IPS-11a (cell line): ENCODE results near the gene RERE.
"Not testable (repeated sequence)": the region's sequence is repeated elsewhere in the genome, so short reads cannot be mapped to it uniquely, and the experiment has no call there.

Experiments
- H3K4me3 ChIP-seq: one replicate; pipeline ENCODE4 v1.5.1; 2013; ENCODE audit warnings: low read depth, low read length, control low read depth

RERE gene

DNA sequence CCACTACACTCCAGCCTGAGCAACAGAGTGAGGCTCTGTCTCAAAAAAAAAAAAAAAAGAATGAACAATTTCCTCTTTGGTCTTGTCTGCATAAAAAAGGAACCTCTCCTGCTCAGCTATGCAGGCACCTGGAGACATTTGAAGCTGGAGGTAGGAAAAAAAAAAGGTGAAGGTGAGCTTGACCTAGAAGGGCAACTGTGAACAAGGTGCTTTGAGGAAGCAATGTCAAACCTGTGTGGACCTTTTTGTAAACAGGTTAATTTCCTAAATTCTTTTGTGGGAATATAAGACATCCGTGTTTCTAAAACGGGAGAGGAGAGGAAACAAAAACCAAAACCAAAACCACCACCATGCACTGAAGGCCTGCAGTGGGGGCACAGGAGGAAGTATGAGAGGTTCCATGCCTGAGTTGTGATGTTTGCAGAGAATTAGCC is 422.0 kb downstream of the RERE start:
- no peak overlapping the region for H3K4me3 ChIP-seq

DNA sequence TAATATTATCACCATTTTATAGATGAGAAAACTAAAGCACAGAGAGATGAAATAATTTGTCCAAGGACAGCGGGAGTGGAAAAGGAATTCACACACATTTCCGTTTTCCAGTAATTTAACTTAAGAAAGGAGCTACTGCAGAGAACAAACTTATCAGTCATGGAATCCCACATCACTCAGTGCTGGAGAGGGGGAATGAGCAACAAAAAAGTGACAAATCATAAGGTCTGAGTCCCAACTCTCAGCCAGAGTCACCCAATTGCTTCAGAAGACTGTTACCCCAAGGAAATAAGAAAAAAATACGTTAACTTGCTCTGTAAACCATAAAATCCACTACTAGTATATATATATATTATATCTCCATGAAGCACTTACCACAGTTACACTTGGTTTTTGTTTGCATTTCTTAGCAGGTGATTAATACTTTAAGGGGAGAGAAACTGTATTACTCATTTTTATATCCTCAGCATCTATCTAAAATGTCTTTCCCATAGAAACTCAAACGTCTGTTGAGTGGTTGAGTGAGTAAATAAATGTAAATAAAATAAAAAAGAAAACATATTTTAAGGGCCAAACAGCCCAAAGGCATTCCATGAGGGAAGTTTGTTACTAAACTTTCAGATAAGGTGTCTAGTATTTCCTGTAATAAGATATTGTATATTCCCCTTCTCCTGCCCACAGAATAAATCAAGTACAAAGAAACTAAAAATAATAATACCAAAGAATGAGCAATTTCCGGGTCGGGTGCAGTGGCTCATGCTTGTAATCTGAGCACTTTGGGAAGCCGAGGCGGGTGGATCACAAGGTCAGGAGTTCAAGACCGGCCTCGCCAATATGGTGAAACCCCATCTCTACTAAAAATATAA is 422.8 kb downstream of the RERE start:
- no peak overlapping the region for H3K4me3 ChIP-seq

DNA sequence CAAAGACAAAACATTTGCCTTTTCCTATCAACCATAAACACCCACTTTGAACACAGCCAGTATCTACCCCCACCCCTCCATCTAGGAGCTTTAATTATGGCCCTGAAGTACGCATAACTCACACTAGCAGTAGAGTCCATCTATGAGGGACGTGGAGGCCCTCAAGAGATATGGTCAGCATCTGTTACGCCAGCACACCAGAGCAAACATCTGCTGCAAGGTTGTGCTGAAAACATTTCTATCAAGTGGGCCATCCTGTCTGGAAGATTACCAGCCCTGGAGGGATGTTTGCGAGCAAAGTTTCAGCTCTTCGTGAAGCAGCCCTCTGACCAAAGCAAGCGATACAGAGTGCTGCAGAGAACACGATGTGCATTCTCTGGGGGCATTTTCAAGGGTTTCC is 424.9 kb downstream of the RERE start:
- H3K4me3 ChIP-seq: no peak overlapping the region

DNA sequence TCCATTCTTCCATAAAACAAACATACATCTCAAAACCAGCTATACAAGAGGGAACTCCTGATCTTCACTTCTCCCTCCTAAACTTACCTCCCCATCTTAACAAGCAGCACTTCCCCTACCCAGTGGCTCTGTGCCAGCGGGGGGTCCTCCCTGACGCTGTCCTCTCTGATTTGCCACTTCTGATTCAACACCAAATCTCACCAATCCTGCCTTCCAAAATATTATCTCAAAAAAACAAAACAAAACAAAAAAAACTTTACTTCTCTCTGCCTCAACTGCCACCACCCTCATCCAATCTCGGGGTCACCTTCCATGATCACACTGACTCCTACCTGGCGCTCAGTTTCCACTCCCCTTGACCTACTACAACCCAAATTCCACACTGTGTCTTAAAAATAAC is 426.7 kb downstream of the RERE start:
- no peak overlapping the region for H3K4me3 ChIP-seq

DNA sequence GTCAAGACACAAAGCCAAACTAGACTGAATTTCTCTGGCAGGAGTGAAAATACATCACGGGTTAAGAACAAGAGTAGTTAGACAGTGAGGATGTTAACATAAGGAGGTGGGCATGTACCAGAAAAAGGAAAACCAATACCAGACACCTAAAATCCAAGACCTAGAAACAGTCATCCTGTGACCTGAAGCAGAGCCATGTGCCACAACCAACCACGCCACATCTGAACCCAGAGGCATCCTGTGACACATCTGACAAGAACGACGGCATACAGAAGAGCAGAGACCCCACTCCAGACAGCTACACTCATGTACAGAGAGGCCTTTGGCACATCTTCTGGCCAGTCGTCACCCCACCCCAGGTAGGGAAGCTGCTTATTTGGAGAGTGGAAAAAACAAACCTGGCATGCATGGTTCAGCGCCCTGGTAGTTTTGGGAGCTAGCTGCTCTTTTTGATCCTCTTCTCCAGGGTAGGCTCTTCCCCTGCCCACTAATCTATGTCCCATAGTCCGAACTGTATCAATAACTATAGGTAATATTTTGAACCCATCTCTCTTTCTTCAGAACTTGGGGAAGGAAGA is 427.4 kb downstream of the RERE start:
- H3K4me3 ChIP-seq: no peak overlapping the region

DNA sequence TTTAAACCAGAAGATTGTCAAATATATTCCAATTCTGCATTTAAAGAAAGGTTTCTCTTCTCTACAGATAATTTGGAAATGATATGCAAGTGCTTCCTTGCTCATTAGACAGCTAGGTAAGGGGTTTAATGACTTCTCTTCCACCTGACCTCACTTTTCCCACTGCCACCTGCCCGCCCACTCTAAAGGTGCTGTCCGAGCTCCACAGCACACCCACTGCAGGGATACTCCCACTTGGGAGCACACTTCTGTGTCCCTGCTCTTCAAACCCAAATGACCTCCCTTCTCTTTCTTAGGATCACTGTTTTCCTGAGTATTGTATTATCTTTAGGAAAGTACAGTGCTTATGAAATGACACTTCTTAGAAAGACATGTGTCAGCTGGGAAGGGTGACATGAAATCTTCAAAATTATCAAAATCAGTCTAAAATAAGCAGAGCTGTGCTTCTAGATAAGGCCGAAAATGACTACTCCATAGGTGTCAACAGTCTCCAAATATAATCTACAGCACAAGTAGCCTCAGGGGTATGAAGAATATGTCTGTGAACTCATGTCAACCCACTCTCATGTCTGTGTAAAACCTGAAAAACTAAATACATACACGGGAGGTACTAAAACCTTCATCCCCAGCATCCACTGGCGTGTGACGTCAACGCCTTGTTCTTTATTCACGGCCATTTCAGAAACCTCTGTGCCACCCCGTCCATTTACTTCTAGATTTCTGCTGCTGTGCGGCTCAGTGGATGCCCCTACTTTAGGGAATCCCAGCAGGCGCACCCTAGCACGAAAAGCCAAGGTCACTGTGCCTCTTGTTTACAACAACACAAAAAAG is 428.5 kb downstream of the RERE start:
- no peak overlapping the region for H3K4me3 ChIP-seq

DNA sequence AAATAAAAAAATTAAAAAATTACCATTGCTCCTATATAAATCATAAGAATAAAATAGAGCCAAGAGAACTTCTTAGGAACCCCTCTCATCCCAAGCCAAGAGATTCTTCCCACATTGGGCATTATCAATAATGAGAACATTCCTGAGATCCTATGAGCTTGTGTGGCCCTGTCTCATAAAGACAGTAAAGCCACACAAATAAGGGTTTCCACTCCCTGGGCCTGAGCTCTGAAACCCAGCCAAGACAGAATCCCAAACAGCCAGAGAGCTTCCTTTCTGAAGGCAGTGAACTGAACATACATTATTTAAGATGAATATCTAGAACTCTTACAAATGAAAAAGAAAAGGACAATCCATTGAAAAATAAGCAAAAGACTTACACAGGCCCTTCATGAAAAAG is 431.2 kb downstream of the RERE start:
- no peak overlapping the region for H3K4me3 ChIP-seq

DNA sequence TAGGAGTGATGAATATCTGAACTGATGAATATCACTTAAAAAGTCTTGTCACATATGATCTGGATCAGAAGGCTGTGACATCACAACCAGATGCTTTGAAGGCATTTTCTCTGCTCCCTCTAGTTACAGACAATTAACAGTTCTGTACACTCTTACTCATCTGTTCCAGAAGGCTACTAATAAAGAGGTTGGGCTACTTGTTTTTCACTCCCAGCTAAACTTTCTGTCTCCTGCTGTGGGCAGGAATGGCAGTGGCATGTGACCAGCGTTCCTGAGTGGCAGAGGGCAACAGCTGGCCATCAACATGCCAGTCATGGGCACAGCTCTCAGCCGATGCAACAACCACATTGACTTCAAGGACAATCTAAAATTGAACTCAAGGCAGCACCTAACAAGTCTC is 432.9 kb downstream of the RERE start:
- no peak overlapping the region for H3K4me3 ChIP-seq

DNA sequence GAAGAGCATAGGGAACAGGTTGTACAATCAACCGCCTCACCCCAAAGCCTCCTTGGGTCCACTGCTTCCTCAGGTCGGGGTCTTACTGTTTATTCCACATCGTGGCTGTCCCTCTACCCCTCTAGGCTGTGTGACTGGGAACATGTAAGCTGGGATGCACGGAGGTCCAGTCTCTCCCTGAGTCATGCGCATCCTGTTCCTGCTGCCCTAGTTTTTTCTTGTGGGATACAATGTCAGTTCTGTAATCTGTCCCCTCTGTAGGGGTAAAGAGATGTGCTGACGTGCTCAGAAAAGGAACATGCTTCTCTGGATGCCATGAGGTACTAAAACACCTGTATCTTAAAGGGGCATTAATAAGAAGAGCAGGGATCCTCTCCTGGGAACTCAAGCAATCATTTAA is 433.4 kb downstream of the RERE start:
- H3K4me3 ChIP-seq: no peak overlapping the region

DNA sequence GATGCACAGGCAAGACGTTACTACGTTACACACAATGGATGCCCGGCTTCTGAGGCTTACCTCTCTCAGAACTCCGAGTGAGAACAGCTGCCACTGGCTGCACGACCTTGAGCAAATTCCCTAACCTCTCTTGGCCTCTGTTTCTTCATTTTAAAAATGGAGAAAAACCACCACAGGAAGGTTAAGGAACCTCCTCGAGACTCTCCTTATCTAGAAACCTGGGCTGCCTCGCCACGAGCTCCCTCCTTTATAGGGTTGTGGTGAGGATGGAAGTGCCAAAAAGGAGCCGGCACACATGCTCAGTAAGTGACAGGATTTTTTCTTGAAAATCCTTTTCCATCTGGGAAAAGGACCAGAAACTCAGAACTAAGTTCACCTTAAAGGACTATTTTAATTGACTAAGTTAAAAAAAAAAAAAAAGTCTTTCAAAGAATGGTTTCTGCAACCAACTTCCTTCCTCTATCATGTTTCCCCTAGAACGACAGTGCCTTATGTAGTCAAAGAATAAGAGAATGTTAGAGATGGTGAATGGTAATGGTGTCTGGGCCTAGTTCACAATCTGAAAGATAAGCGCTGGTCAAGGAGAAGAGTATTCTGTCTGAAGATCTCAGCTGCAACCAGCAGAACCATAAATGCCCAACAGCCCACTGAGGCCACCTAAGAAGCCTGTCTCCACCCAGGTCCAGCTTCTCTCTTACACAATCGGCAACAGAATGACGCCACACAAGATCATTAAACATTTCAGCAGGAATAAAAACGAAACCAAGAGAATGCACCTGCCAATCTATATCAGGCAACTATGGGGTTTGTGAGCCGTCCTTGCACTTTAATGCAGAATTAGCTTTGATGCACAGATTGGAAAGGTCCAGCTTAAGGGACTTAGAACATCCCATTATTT is 434.6 kb downstream of the RERE start:
- no peak overlapping the region for H3K4me3 ChIP-seq

DNA sequence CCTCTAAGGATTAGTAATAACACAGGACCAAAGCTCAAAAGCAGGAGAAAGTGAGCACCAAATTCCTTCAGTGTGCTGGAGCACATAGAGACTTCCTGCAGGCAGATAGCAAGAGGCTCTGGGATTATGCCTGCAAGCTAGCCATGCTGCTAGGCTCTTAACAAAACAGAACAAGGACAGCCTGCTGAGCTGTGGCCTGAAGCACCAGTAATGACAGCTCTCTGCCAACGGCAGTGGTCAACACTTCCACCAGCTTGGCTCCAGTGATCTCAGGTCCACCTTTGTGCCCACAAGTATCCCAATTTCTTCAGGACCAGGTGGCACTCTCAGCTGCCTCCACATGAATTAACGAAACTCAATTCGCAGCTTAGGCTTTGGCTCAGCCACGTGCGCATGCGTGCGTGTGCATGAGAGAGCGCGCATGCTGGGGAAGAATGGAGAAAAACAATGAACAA is 435.4 kb downstream of the RERE start:
- H3K4me3 ChIP-seq: no peak overlapping the region

DNA sequence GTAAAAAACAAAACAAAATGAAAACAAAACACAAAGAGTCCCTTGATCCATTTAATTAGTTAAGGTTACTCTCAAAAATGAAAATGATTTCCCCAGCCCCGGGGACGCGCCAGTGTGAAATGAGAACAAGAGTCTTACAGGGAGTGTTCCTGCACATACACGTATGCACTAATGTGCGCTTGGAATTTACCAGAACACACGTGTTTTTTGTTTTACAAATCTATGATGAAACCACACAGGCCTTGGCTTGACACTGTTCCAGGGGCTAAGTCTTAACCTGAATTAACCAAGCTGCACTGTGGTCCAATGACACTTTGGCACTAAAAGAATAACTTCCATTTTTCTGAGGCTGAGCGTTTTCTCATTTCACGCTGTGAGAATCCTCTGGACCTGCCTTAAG is 435.8 kb downstream of the RERE start:
- H3K4me3 ChIP-seq: no peak overlapping the region

DNA sequence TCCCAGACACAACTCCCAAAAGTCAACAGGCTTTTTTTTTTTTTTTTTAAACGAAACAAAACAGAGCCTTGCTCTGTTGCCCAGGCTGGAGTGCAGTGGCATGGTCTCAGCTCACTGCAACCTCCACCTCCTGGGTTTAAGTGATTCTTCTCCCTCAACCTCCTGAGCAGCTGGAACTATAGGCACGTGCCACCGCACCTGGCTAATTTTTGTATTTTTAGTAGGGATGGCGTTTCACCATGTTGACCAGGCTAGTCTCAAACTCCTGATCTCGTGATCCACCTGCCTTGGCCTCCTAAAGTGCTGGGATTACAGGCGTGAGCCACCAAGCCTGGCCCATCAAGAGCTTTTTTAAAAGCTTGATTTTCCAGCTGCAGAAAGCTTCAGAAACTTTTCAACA is 437.1 kb downstream of the RERE start:
- H3K4me3 ChIP-seq: not testable (repeated sequence)

DNA sequence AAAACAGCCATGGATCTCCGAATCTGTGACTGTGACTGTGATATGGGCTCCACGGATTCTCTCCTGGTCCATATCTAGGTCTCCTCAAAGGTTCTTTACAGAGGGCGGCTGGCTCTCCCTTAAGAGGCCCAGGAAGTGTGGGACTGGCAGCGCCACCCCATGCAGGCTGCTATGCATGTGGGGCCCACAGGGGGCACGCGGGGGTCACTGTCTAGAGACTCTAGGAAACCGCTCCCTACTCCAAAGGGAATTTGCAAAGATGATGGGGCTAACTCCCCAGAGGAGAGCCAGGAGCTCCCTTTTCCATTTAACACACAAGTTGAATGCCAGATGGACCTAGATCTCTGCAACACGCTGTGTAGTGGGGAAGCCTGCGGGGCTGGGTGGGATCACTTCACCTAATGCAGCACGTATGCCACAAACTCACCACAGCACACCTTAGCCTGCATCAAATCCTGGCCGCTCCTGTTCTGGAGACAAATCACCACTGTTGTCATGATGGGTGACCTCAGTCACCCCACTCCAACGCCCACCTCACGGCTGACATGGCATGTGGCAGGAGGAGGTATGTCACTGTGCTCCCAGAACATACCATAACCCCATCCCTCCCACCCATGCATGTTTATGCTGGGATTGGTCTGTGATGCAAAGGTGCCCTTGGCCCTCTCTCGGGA is 437.8 kb downstream of the RERE start:
- H3K4me3 ChIP-seq: no peak overlapping the region

DNA sequence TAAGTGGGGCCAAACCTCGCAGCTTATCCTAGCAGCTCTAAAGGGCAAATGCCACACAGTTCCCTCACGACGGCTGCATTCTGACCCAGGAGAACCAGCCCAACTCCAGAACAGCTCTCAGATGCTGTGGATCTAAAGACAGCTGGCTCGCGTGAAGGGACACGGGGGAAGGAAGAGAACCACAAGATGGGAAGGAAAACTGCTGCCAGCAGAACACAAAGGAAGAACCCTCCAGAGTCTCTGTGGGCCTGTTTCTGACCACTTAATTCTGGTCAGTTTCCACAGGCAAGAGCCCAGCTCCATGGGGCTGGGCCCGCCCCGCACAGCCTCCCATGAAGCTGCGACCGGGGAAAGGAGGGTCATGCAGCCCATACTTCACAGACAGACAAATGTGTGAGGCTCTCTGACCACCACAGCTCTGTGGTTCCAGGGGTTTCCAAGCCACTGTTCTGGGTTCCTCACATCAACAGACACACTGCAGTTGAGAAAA is 438.4 kb downstream of the RERE start:
- H3K4me3 ChIP-seq: no peak overlapping the region

DNA sequence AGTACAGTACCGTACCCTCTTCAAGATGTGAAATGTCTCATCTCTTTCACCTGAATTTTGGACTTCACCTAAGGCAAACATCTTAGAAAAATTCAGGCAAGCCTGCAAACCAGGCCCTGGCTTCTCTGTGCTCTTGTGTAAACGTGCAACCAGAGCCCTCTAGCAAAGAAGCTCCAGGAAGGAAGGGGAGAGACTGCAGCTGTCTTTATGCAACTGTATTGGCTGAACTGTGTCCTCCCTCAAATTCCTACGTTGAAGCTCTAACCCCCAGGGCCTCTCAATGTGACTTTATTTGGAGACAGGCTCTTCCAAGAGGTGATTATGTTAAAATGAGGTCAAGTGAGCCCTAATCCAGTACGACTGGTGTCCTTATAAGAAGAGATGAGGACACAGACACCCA is 439.3 kb downstream of the RERE start:
- no peak overlapping the region for H3K4me3 ChIP-seq

DNA sequence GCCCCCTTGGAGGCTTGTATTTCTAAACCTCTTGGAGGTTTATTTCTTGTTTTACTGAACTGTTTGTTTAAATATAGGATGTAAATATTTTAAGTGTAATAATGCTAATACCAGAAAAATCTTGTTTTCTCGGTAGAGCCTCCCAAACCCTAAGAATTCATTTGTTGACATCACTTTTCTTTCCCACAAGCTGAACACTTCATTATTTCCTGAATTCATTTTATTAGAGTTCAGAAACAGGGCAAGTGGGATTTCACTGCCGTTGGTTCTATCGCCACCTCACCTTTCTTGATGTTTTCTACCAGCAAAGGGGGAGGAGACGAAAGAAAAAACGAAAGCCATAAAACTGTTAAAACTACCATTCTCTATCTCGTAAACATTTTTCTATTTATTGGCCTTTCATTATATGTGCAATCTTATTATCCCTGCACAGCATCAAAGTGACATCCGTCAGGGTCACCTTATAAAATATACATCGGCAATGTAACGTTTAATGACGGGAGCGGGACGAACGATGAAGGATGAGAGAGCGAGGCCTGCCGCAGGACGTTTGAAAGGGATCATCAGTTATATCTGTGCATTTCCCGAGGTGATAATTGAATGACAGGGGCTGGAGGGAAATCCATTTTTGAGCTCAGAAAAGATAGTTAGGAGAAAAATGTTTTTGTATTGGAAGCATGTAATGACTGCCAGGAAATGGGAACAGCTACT is 440.0 kb downstream of the RERE start:
- H3K4me3 ChIP-seq: no peak overlapping the region

DNA sequence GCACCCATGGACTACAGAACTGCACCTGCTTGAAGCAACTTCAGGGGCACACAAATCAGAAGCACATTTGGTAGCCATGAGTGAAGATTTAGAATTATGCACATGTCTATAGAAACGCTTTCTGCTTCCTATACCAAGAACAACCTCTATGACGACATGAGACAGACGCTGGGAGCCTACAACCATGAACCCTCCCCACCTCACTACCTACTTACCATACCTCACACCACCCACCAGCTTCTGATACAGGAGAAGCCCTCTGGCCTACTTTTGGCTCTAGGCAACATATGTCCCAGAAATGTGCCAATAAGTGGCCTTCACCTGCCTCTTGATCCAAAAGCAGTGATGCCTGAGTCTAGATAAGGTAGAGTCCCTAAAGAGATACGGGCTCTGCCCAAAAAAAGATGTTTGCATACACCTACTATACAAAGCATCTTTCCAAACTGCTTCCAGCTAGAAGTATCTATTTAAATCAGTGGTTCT is 441.0 kb downstream of the RERE start:
- no peak overlapping the region for H3K4me3 ChIP-seq

DNA sequence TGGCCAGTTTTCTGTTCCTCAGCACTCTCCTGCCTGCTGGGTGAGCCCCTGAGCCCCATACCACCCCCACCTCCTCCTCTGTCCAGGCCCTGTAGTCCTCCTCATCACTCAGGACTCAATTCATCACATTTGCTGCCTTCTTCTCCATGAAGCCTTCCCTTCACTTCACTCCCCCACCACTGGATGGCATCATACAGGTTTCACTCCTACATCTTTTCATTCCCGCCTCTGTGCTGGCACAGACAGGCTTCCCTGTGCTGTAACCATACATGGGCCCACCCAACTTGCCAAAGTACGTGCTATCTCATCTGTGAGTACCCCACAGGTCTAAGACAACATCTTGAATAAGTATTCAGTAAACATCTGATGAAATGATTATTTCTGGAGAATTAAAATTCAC is 442.6 kb downstream of the RERE start:
- no peak overlapping the region for H3K4me3 ChIP-seq
